Karpas-422 (cell line): ENCODE measurements around the gene NPSR1. TPM values are rescaled to one million over a fixed set of nuclear protein-coding genes. Genes with fewer than 3 reads are reported as not detected.

Experiments used
- DNase-seq: peaks from one replicate; pipeline ENCODE4 v3.0.0-alpha.2; 2015
- H2AFZ ChIP-seq: fragments of 200-600 bp; sonication (generic); 2 replicates; pipeline ENCODE4 v1.6.1; 2014; ENCODE audit warnings: antibody characterized with exemption, low read length, mixed read lengths
- H3K27ac ChIP-seq: fragments of 200-600 bp; sonication (generic); 2 replicates; pipeline ENCODE4 v1.5.1; 2014; ENCODE audit warnings: mild to moderate bottlenecking, low read length, moderate library complexity
- H3K27me3 ChIP-seq: fragments of 200-600 bp; sonication (generic); 2 replicates; pipeline ENCODE4 v1.6.1; 2014; ENCODE audit warnings: low read length, mixed read lengths
- H3K36me3 ChIP-seq: fragments of 200-600 bp; sonication (generic); 2 replicates; pipeline ENCODE4 v1.6.1; 2014; ENCODE audit warnings: low read length, mixed read lengths; ENCODE audit not compliant: insufficient read depth
- H3K4me1 ChIP-seq: fragments of 200-600 bp; sonication (generic); 2 replicates; pipeline ENCODE4 v1.6.1; 2014; ENCODE audit warnings: mild to moderate bottlenecking, low read length, mixed read lengths
- H3K4me2 ChIP-seq: fragments of 200-600 bp; sonication (generic); 2 replicates; pipeline ENCODE4 v1.6.1; 2014; ENCODE audit warnings: low read length, low read depth, mild to moderate bottlenecking; ENCODE audit not compliant: poor library complexity, severe bottlenecking
- H3K4me3 ChIP-seq: fragments of 200-600 bp; sonication (generic); 2 replicates; pipeline ENCODE4 v1.5.1; 2014; ENCODE audit warnings: mild to moderate bottlenecking, antibody characterized with exemption, low read length, mixed read lengths
- H3K79me2 ChIP-seq: fragments of 200-600 bp; sonication (generic); 2 replicates; pipeline ENCODE4 v1.6.1; 2014; ENCODE audit warnings: mild to moderate bottlenecking, low read length, mixed read lengths
- H3K9ac ChIP-seq: fragments of 200-600 bp; sonication (generic); 2 replicates; pipeline ENCODE4 v1.6.0; 2014; ENCODE audit warnings: low read length
- H3K9me2 ChIP-seq: fragments of 200-600 bp; sonication (generic), shearing (Covaris generic); replicated peaks from 2 replicates; pipeline ENCODE4 v1.6.0; 2014; ENCODE audit warnings: mild to moderate bottlenecking, low read length, moderate library complexity; ENCODE audit not compliant: insufficient read depth
- H3K9me3 ChIP-seq: fragments of 300-700, 200-600 bp; sonication (generic); 2 replicates; pipeline ENCODE4 v1.6.1; 2014; ENCODE audit warnings: low read length, mixed read lengths
- H4K20me1 ChIP-seq: fragments of 200-600 bp; sonication (generic); 2 replicates; pipeline ENCODE4 v1.6.1; 2014; ENCODE audit warnings: mild to moderate bottlenecking, antibody characterized with exemption, low read length, low read depth; ENCODE audit not compliant: insufficient read depth
- total RNA-seq: library from RNA; depleted of rRNA; stranded (reverse); fragments of >200 nt; shearing (Covaris generic); gene quantifications from 2 replicates; pipeline ENCODE4 v1.2.3, GENCODE V29; 2014; ENCODE audit warnings: low replicate concordance

NPSR1 gene
- total RNA-seq, 1 experiment from 2014 or later, result not detected

- Histone ChIP-seq H3K4me2 (no peak overlapping the region), H3K36me3 (no peaks in the 10 kb centered on the region), H3K9ac (no peak overlapping the region)
Observed at GRCh38 chr7:34747867-34748727, 90.1 kb downstream of the NPSR1 start.

GRCh38 chr7:34748728-34749089 is 90.7 kb downstream of the NPSR1 start:
- no peaks in the 10 kb centered on the region for H3K4me1 ChIP-seq
- H3K4me2 ChIP-seq, result no peak overlapping the region
- H3K4me3 ChIP-seq, result no peak overlapping the region
- H3K9ac ChIP-seq, result no peak overlapping the region
- H3K9me2 ChIP-seq, result no peaks in the 10 kb centered on the region
- DNase-seq, result no peak
- no peaks in the 10 kb centered on the region for H4K20me1 ChIP-seq
- H3K79me2 ChIP-seq, result no peaks in the 10 kb centered on the region
- H3K27ac ChIP-seq, result no peak overlapping the region
- H3K36me3 ChIP-seq, result no peaks in the 10 kb centered on the region
- no peaks in the 10 kb centered on the region for H3K9me3 ChIP-seq
- no peak overlapping the region for H2AFZ ChIP-seq
- no peaks in the 10 kb centered on the region for H3K27me3 ChIP-seq

More at GRCh38 chr7:34747867-34748727, 90.1 kb downstream of the NPSR1 start:
- no peak overlapping the region for H2AFZ ChIP-seq
- no peaks in the 10 kb centered on the region for H3K9me2 ChIP-seq
- no peaks in the 10 kb centered on the region for H3K79me2 ChIP-seq
- no peaks in the 10 kb centered on the region for H3K9me3 ChIP-seq
- H3K4me3 ChIP-seq, result no peak overlapping the region
- H4K20me1 ChIP-seq, result no peaks in the 10 kb centered on the region
- H3K4me1 ChIP-seq, result no peaks in the 10 kb centered on the region
- DNase-seq, result no peak
- H3K27ac ChIP-seq, result no peak overlapping the region
- H3K27me3 ChIP-seq, result no peaks in the 10 kb centered on the region

GRCh38 chr7:34749446-34749845 is 91.4 kb downstream of the NPSR1 start:
- Histone ChIP-seq H3K79me2 (no peaks in the 10 kb centered on the region), H4K20me1 (no peaks in the 10 kb centered on the region), H3K36me3 (no peaks in the 10 kb centered on the region), H3K27me3 (no peaks in the 10 kb centered on the region), H3K4me1 (no peaks in the 10 kb centered on the region), H3K9me3 (no peaks in the 10 kb centered on the region), H3K27ac (no peak overlapping the region), H2AFZ (no peak overlapping the region), H3K9me2 (no peaks in the 10 kb centered on the region), H3K4me2 (no peak overlapping the region), H3K4me3 (no peak overlapping the region), H3K9ac (no peak overlapping the region)
- DNase-seq, result no peak

- no peaks in the 10 kb centered on the region for H3K79me2 ChIP-seq
- no peaks in the 10 kb centered on the region for H3K9me2 ChIP-seq
- H3K27me3 ChIP-seq, result no peaks in the 10 kb centered on the region
- H2AFZ ChIP-seq, result no peak overlapping the region
- H3K36me3 ChIP-seq, result no peaks in the 10 kb centered on the region
- no peaks in the 10 kb centered on the region for H3K9me3 ChIP-seq
- H3K9ac ChIP-seq, result no peak overlapping the region
- no peaks in the 10 kb centered on the region for H4K20me1 ChIP-seq
- no peak overlapping the region for H3K4me2 ChIP-seq
- no peaks in the 10 kb centered on the region for H3K4me1 ChIP-seq
- DNase-seq, result no peak
- H3K27ac ChIP-seq, result no peak overlapping the region
- no peak overlapping the region for H3K4me3 ChIP-seq
Observed at GRCh38 chr7:34750209-34750608, 92.2 kb downstream of the NPSR1 start.

- Histone ChIP-seq H3K36me3 (no peaks in the 10 kb centered on the region), H3K9me2 (no peaks in the 10 kb centered on the region), H3K79me2 (no peaks in the 10 kb centered on the region), H3K4me3 (no peak overlapping the region), H4K20me1 (no peaks in the 10 kb centered on the region), H3K9me3 (no peaks in the 10 kb centered on the region), H3K4me2 (no peak overlapping the region), H3K27me3 (no peaks in the 10 kb centered on the region), H2AFZ (no peak overlapping the region), H3K4me1 (no peaks in the 10 kb centered on the region), H3K27ac (no peak overlapping the region), H3K9ac (no peak overlapping the region)
- no peak for DNase-seq
Observed at GRCh38 chr7:34750636-34751035, 92.6 kb downstream of the NPSR1 start.

- no peak overlapping the region for H3K9ac ChIP-seq
- H3K4me2 ChIP-seq, result no peak overlapping the region
- no peaks in the 10 kb centered on the region for H3K27me3 ChIP-seq
- no peaks in the 10 kb centered on the region for H3K36me3 ChIP-seq
- H3K4me1 ChIP-seq, result no peaks in the 10 kb centered on the region
- no peaks in the 10 kb centered on the region for H4K20me1 ChIP-seq
- H3K27ac ChIP-seq, result no peak overlapping the region
- H3K4me3 ChIP-seq, result no peak overlapping the region
- no peaks in the 10 kb centered on the region for H3K79me2 ChIP-seq
- H2AFZ ChIP-seq, result no peak overlapping the region
- no peak for DNase-seq
- H3K9me3 ChIP-seq, result no peaks in the 10 kb centered on the region
- H3K9me2 ChIP-seq, result no peaks in the 10 kb centered on the region
Observed at GRCh38 chr7:34751725-34752643, 94.0 kb downstream of the NPSR1 start.

GRCh38 chr7:34752929-34753328 is 94.9 kb downstream of the NPSR1 start:
- Histone ChIP-seq H3K9me3 (no peaks in the 10 kb centered on the region), H3K79me2 (no peaks in the 10 kb centered on the region), H3K27me3 (no peaks in the 10 kb centered on the region), H3K4me2 (no peak overlapping the region), H3K9ac (no peak overlapping the region), H4K20me1 (no peaks in the 10 kb centered on the region), H2AFZ (no peak overlapping the region), H3K4me1 (no peaks in the 10 kb centered on the region), H3K9me2 (no peaks in the 10 kb centered on the region), H3K4me3 (no peak overlapping the region), H3K36me3 (no peaks in the 10 kb centered on the region), H3K27ac (no peak overlapping the region)
- DNase-seq, result no peak

- DNase-seq, result no peak
- Histone ChIP-seq H3K4me2 (no peak overlapping the region), H3K79me2 (no peaks in the 10 kb centered on the region)
Observed at GRCh38 chr7:34755008-34755407, 97.0 kb downstream of the NPSR1 start.

More at GRCh38 chr7:34755008-34755407, 97.0 kb downstream of the NPSR1 start:
- Histone ChIP-seq H3K9me2 (no peaks in the 10 kb centered on the region), H3K4me3 (no peak overlapping the region), H4K20me1 (no peaks in the 10 kb centered on the region), H3K4me1 (no peaks in the 10 kb centered on the region), H3K27me3 (no peaks in the 10 kb centered on the region), H3K9me3 (no peaks in the 10 kb centered on the region), H3K9ac (no peak overlapping the region), H3K27ac (no peak overlapping the region), H3K36me3 (no peaks in the 10 kb centered on the region), H2AFZ (no peak overlapping the region)
